Lower lobe of right lung (tissue), 2 donors: ENCODE measurements around the gene HCN1. TPM values are rescaled to one million over a fixed set of nuclear protein-coding genes. Genes with fewer than 3 reads are reported as not detected.
"Not testable (repeated sequence)": the region's sequence is repeated elsewhere in the genome, so short reads cannot be mapped to it uniquely, and the experiment has no call there.

Experiments
- ATAC-seq, 2 donors: fragments of 200-7000 bp; cut with Tn5 transposase; one replicate each; pipeline ENCODE4 v1.9.1; 2020 to 2022; ENCODE audit warnings: mild to moderate bottlenecking in 2 of 2, moderate library complexity in 2 of 2
- DNase-seq: peaks from one replicate; pipeline ENCODE4 v3.0.0-alpha.2; 2020
- H3K27ac ChIP-seq: fragments of 200-600 bp; one replicate; pipeline ENCODE4 v1.8.0; 2022
- H3K27me3 ChIP-seq: fragments of 200-600 bp; one replicate; pipeline ENCODE4 v1.8.0; 2022; ENCODE audit warnings: low read depth
- H3K36me3 ChIP-seq: fragments of 200-600 bp; one replicate; pipeline ENCODE4 v1.8.0; 2022; ENCODE audit warnings: mild to moderate bottlenecking
- H3K4me1 ChIP-seq: fragments of 200-600 bp; one replicate; pipeline ENCODE4 v1.8.0; 2022
- H3K4me3 ChIP-seq: fragments of 200-600 bp; one replicate; pipeline ENCODE4 v1.8.0; 2022; ENCODE audit warnings: mild to moderate bottlenecking
- H3K9me3 ChIP-seq: fragments of 200-600 bp; one replicate; pipeline ENCODE4 v1.8.0; 2022
- CTCF ChIP-seq: fragments of 200-600 bp; IDR thresholded peaks from one replicate; pipeline ENCODE4 v1.8.0; 2022; ENCODE audit warnings: antibody characterized with exemption, mild to moderate bottlenecking
- intact Hi-C: fragments of 100-400 bp; cut with DNase I; formaldehyde crosslinking; loops from one replicate; pipeline ENCODE4 v1.11.0; 2022
- total RNA-seq: library from RNA; stranded (reverse); fragmentation: NEBNext Ultra II Directional; extraction: Animal tissue kit (Norgen Biotek cat#: 25700); gene quantifications from one replicate; pipeline ENCODE4 v1.2.1, GENCODE V29; 2021
- donor health status: DM: no; HTN: yes; CAD: no; lungs with severe emphysema.

HCN1 gene
- total RNA-seq, 1 donor from 2014 or later, result not detected

- TF ChIP-seq CTCF, result no peak
- H3K4me3 ChIP-seq, result no peak overlapping the region
- H3K4me1 ChIP-seq, result no peaks in the 10 kb centered on the region
- ATAC-seq (no peak), DNase-seq (no peak)
- H3K9me3 ChIP-seq, result no peaks in the 10 kb centered on the region
- H3K27ac ChIP-seq, result no peak overlapping the region
- H3K27me3 ChIP-seq, result no peaks in the 10 kb centered on the region
- H3K36me3 ChIP-seq, result no peaks in the 10 kb centered on the region
- intact Hi-C loops, result no loop called here
These were observed 73.8 kb downstream of the HCN1 start for GRCh38 chr5:45622365-45622764.

GRCh38 chr5:45617859-45618416 is 78.2 kb downstream of the HCN1 start:
- Histone ChIP-seq H3K4me3 (no peak overlapping the region), H3K36me3 (no peaks in the 10 kb centered on the region), H3K9me3 (no peaks in the 10 kb centered on the region), H3K27ac (no peak overlapping the region), H3K4me1 (no peaks in the 10 kb centered on the region), H3K27me3 (no peaks in the 10 kb centered on the region)
- no peak for DNase-seq
- ATAC-seq, result no peak
- TF ChIP-seq CTCF, result no peak
- intact Hi-C loops, result no loop called here

GRCh38 chr5:45609661-45610060 is 86.5 kb downstream of the HCN1 start:
- no peak for TF ChIP-seq CTCF
- Histone ChIP-seq H3K27ac (no peak overlapping the region), H3K36me3 (no peaks in the 10 kb centered on the region), H3K27me3 (no peaks in the 10 kb centered on the region), H3K4me1 (no peaks in the 10 kb centered on the region), H3K9me3 (no peaks in the 10 kb centered on the region), H3K4me3 (no peak overlapping the region)
- no peak for ATAC-seq
- intact Hi-C loops, result no loop called here
- no peak for DNase-seq

GRCh38 chr5:45604092-45604491 is 92.1 kb downstream of the HCN1 start:
- intact Hi-C loops, result no loop called here
- ATAC-seq (no peak), DNase-seq (no peak)
- no peak for TF ChIP-seq CTCF
- Histone ChIP-seq H3K27ac (no peak overlapping the region), H3K4me1 (no peaks in the 10 kb centered on the region), H3K9me3 (no peaks in the 10 kb centered on the region), H3K4me3 (no peak overlapping the region), H3K36me3 (no peaks in the 10 kb centered on the region), H3K27me3 (no peaks in the 10 kb centered on the region)

- Histone ChIP-seq H3K9me3 (no peaks in the 10 kb centered on the region), H3K27ac (no peak overlapping the region), H3K27me3 (no peaks in the 10 kb centered on the region), H3K4me1 (no peaks in the 10 kb centered on the region), H3K4me3 (no peak overlapping the region), H3K36me3 (no peaks in the 10 kb centered on the region)
- no peak for TF ChIP-seq CTCF
- ATAC-seq (no peak), DNase-seq (no peak)
- intact Hi-C loops, result no loop called here
These were observed 94.8 kb downstream of the HCN1 start for GRCh38 chr5:45601424-45601823.

- Histone ChIP-seq H3K9me3 (no peaks in the 10 kb centered on the region), H3K4me3 (no peak overlapping the region), H3K27ac (no peak overlapping the region), H3K27me3 (no peaks in the 10 kb centered on the region), H3K4me1 (no peaks in the 10 kb centered on the region), H3K36me3 (no peaks in the 10 kb centered on the region)
- no peak for ATAC-seq
- intact Hi-C loops, result no loop called here
- DNase-seq, result no peak
- no peak for TF ChIP-seq CTCF
These were observed 99.9 kb downstream of the HCN1 start for GRCh38 chr5:45596320-45596719.

- intact Hi-C loops, H3K4me1 ChIP-seq, H3K27ac ChIP-seq, H3K4me3 ChIP-seq, H3K36me3 ChIP-seq, H3K27me3 ChIP-seq, ATAC-seq, H3K9me3 ChIP-seq: not testable (repeated sequence)
- peak; percentile 28 for DNase-seq
These were observed 110.2 kb downstream of the HCN1 start for GRCh38 chr5:45586001-45586400.
